ENCODE measurements around the gene BBX. TPM values are rescaled to one million over a fixed set of nuclear protein-coding genes. Genes with fewer than 3 reads are reported as not detected.

Gene BBX
- total and polyA plus RNA-seq, 2 of the 13 experiments (the other 11 are each of a cell fraction or from before 2014, with no cell fraction given) = 13.7 to 23.2 TPM

GRCh38 chr3:107657971-107658370 lies 135.2 kb downstream of the BBX start (continued):
- no peak for TF ChIP-seq FOXP4 (CRISPR knock-in tag; IDR thresholded peaks at IDR 0.05)
- TF ChIP-seq SNAPC5 (CRISPR knock-in tag; IDR thresholded peaks at IDR 0.05; ENCODE audit: borderline replicate concordance) = no peak
- no peak for TF ChIP-seq SNAPC4 (CRISPR knock-in tag; IDR thresholded peaks at IDR 0.05)
- TF ChIP-seq ZMAT5 (CRISPR knock-in tag; IDR thresholded peaks at IDR 0.05; ENCODE audit: borderline replicate concordance, low read depth) = no peak
- TF ChIP-seq HCFC1 (IDR thresholded peaks at IDR 0.05; ENCODE audit: low read depth, low read length) = no peak
- TF ChIP-seq ZEB1 (IDR thresholded peaks at IDR 0.05; ENCODE audit: insufficient replicate concordance, low read depth) = no peak
- TF ChIP-seq ZKSCAN5 (CRISPR knock-in tag; IDR thresholded peaks at IDR 0.05) = no peak
